Choroid plexus epithelial cell (primary cell): ENCODE data around the gene PCTP.

Experiments used
- DNase-seq: peaks from one replicate; pipeline ENCODE4 v3.0.0-alpha.2; 2010; ENCODE audit warnings: low read depth
- H3K4me3 ChIP-seq: 2 replicates; pipeline ENCODE4 v1.5.1; 2011; ENCODE audit warnings: low read depth, mild to moderate bottlenecking, control low read depth, low read length, moderate library complexity
- CTCF ChIP-seq: conservative IDR thresholded peaks from 2 replicates; pipeline ENCODE4 v1.5.1; 2011; ENCODE audit warnings: low read depth, mild to moderate bottlenecking, control low read depth, inconsistent platforms, low read length, moderate library complexity

The PCTP gene

GRCh38 chr17:55756689-55757088 is 5.8 kb downstream of the PCTP start:
- no peak for TF ChIP-seq CTCF
- DNase-seq = no peak
- H3K4me3 ChIP-seq = no peak overlapping the region

GRCh38 chr17:55757659-55758058 is 6.8 kb downstream of the PCTP start:
- H3K4me3 ChIP-seq = no peak overlapping the region
- no peak for TF ChIP-seq CTCF
- no peak for DNase-seq

- H3K4me3 ChIP-seq = no peak overlapping the region
- TF ChIP-seq CTCF = no peak
- DNase-seq = no peak
These were observed 7.3 kb downstream of the PCTP start for GRCh38 chr17:55758171-55758570.

- TF ChIP-seq CTCF = no peak
- DNase-seq = no peak
- no peak overlapping the region for H3K4me3 ChIP-seq
These were observed 9.9 kb downstream of the PCTP start for GRCh38 chr17:55760643-55761355.

- no peak overlapping the region for H3K4me3 ChIP-seq
- TF ChIP-seq CTCF = no peak
- no peak for DNase-seq
These were observed 11.4 kb downstream of the PCTP start for GRCh38 chr17:55762086-55762858.

- peak; percentile 52 for DNase-seq
- H3K4me3 ChIP-seq = no peak overlapping the region
- TF ChIP-seq CTCF = no peak
These were observed 13.0 kb downstream of the PCTP start for GRCh38 chr17:55763856-55764255.
